ENCODE data around the gene PDLIM1.

GRCh38 chr10:95263864-95264226 is 27.0 kb downstream of the PDLIM1 start:
- TF ChIP-seq EZH2 (IDR thresholded peaks at IDR 0.05) (no peak), POLR2AphosphoS5 (IDR thresholded peaks at IDR 0.05; ENCODE audit: borderline replicate concordance, low read depth, low read length) (no peak)
